Astrocyte (in vitro differentiated cells and primary cell): ENCODE measurements around the gene IGLON5.

Experiments
- EZH2 ChIP-seq: IDR thresholded peaks from 2 replicates; pipeline ENCODE4 v1.6.1; 2012; ENCODE audit warnings: mild to moderate bottlenecking, low read length, inconsistent platforms; ENCODE audit not compliant: insufficient read depth
- TF ChIP-seq, protein P1 (sequence below): IDR thresholded peaks from 2 replicates; pipeline ENCODE4 v1.5.1; 2011; ENCODE audit warnings: low read depth, mild to moderate bottlenecking, inconsistent platforms, low read length, moderate library complexity; ENCODE audit not compliant: insufficient read depth

DNA sequence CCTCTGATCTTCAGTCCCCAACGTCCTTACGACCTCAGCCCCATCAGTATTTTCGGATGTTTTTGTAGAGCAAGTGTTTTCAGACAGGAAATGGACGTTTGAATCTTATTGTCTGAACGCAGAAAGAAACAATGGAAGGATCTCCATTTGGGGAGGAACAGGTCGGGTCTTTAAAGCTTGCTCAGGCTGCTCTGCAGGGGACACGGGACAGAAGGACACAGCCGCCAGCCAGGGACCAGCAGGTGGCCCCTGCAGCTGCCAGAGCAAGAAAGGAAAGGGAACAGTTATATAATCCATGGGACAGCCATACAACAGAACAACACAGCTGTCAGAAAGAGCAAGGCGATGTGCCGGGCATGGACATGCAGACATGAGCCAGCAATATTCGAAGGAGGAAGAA, 18.5 kb upstream of the IGLON5 start:
- TF ChIP-seq, protein P1, sequence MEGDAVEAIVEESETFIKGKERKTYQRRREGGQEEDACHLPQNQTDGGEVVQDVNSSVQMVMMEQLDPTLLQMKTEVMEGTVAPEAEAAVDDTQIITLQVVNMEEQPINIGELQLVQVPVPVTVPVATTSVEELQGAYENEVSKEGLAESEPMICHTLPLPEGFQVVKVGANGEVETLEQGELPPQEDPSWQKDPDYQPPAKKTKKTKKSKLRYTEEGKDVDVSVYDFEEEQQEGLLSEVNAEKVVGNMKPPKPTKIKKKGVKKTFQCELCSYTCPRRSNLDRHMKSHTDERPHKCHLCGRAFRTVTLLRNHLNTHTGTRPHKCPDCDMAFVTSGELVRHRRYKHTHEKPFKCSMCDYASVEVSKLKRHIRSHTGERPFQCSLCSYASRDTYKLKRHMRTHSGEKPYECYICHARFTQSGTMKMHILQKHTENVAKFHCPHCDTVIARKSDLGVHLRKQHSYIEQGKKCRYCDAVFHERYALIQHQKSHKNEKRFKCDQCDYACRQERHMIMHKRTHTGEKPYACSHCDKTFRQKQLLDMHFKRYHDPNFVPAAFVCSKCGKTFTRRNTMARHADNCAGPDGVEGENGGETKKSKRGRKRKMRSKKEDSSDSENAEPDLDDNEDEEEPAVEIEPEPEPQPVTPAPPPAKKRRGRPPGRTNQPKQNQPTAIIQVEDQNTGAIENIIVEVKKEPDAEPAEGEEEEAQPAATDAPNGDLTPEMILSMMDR: no peak
- TF ChIP-seq EZH2: no peak
